K562 (cell line): ENCODE results near the gene C16orf95. TPM values are rescaled to one million over a fixed set of nuclear protein-coding genes. Genes with fewer than 3 reads are reported as not detected.

ENCODE experiments used
- ATAC-seq: fragments of 200-7000 bp; cut with Tn5 transposase; 3 replicates; pipeline ENCODE4 v1.9.1; 2020; ENCODE audit warnings: moderate library complexity
- BruUV-seq: library from RNA; stranded (reverse); fragments of 400-500 nt; replicated peaks from 2 replicates; lab custom pipeline; 2021; lab: Mats Ljungman, UMichigan
- CTCF ChIA-PET: fragments of 300-600 bp; formaldehyde crosslinking; extraction: SDS; loops from one replicate; lab custom pipeline; 2021; ENCODE audit warnings: low intra/inter-chr PET ratio; lab: Yijun Ruan, JAX
- POLR2A ChIA-PET: fragments of 300-600, 350-650 bp; sonication (Branson Sonifier 250); formaldehyde crosslinking; extraction: SDS; loops from one replicate; lab custom pipeline; 2021; ENCODE audit warnings: antibody characterized with exemption, inconsistent platforms; lab: Yijun Ruan, JAX
- DNase-seq, 4 experiments: peaks; one replicate each; pipeline versions ENCODE4 v3.0.0 to v3.0.0-alpha.2; 2011 to 2018; ENCODE audit warnings: low spot score in 3 of 4, mixed read lengths in 3 of 4; ENCODE audit errors: extremely low read depth in 1 of 4
- FAIRE-seq: peaks from 2 replicates; lab custom pipeline; 2011; peaks lifted over from hg19 to GRCh38; lab: Jason Lieb, UNC
- H2AFZ ChIP-seq: 2 replicates; pipeline ENCODE4 v1.6.0; 2011; ENCODE audit warnings: low read depth, low read length, control low read depth, inconsistent platforms
- H3K27ac ChIP-seq: fragments of 200-600 bp; 3 replicates; pipeline ENCODE4 v1.8.0; 2011; ENCODE audit warnings: low read depth, mild to moderate bottlenecking, control low read depth, inconsistent platforms, low read length, moderate library complexity, mixed read lengths; ENCODE audit errors: extremely low read depth
- H3K27me3 ChIP-seq, 2 experiments: fragments of 300-600 bp in 1 of 2; 2 replicates in 1 of 2; 3 replicates in 1 of 2; pipeline versions ENCODE4 v1.6.0 to v1.8.0; 2011; ENCODE audit warnings: inconsistent platforms in 2 of 2, low read length in 2 of 2, mild to moderate bottlenecking in 1 of 2, mixed read lengths in 1 of 2, moderate library complexity in 1 of 2; ENCODE audit not compliant: control insufficient read depth in 2 of 2, insufficient read depth in 2 of 2
- H3K36me3 ChIP-seq: fragments of 300-600 bp; 3 replicates; pipeline ENCODE4 v1.8.0; 2011; ENCODE audit warnings: mild to moderate bottlenecking, low read length, inconsistent platforms; ENCODE audit not compliant: control insufficient read depth, insufficient read depth
- H3K4me1 ChIP-seq, 2 experiments: fragments of 200-600 bp in 1 of 2; replicated peaks in 1 of 2; 2 replicates in 1 of 2; 3 replicates in 1 of 2; pipeline versions ENCODE4 v1.5.1 to v1.8.0; 2011; ENCODE audit warnings: inconsistent platforms in 2 of 2, low read length in 2 of 2, mild to moderate bottlenecking in 1 of 2, mixed read lengths in 1 of 2, moderate library complexity in 1 of 2; ENCODE audit not compliant: control insufficient read depth in 2 of 2, insufficient read depth in 2 of 2
- H3K4me2 ChIP-seq: 2 replicates; pipeline ENCODE4 v1.6.1; 2011; ENCODE audit warnings: low read length, control low read depth, inconsistent platforms, mixed read lengths; ENCODE audit not compliant: insufficient read depth
- H3K4me3 ChIP-seq: fragments of 200-600 bp; sonication (generic), shearing (Covaris generic); 2 replicates; pipeline ENCODE4 v1.5.1; 2016; ENCODE audit warnings: control low read depth, inconsistent platforms
- H3K79me2 ChIP-seq: fragments of 200-600 bp; 3 replicates; pipeline ENCODE4 v1.8.0; 2011; ENCODE audit warnings: low read length, inconsistent platforms; ENCODE audit not compliant: control insufficient read depth, insufficient read depth
- H3K9ac ChIP-seq, 2 experiments: 2 replicates each; pipeline versions ENCODE4 v1.6.0 to v1.6.1; 2011; ENCODE audit warnings: low read depth in 2 of 2, low read length in 2 of 2, control low read depth in 1 of 2, inconsistent platforms in 1 of 2, mild to moderate bottlenecking in 1 of 2, mixed read lengths in 1 of 2; ENCODE audit not compliant: insufficient read depth in 1 of 2
- H3K9me1 ChIP-seq: one replicate; pipeline ENCODE4 v1.6.0; 2011; ENCODE audit warnings: inconsistent platforms, mild to moderate bottlenecking, low read length, moderate library complexity; ENCODE audit not compliant: control insufficient read depth, insufficient read depth
- H3K9me3 ChIP-seq: replicated peaks from 2 replicates; pipeline ENCODE4 v1.5.1; 2011; ENCODE audit warnings: low read depth, low read length, inconsistent platforms; ENCODE audit not compliant: control insufficient read depth, insufficient read depth
- H4K20me1 ChIP-seq: replicated peaks from 2 replicates; pipeline ENCODE4 v1.6.1; 2011; ENCODE audit warnings: low read length, inconsistent platforms, mixed read lengths; ENCODE audit not compliant: control insufficient read depth, insufficient read depth
- NFIC ChIP-seq: fragments of 450-650 bp; IDR thresholded peaks from 2 replicates; pipeline ENCODE4 v1.6.1; 2017; ENCODE audit warnings: mild to moderate bottlenecking, inconsistent platforms
- ZBED1 ChIP-seq: IDR thresholded peaks from 2 replicates; pipeline ENCODE4 v1.6.1; 2014
- ZNF584 ChIP-seq: fragments of 200-800 bp; sonication (Bioruptor generic); IDR thresholded peaks from 2 replicates; pipeline ENCODE4 v1.6.1; 2016; ENCODE audit warnings: low read depth, mild to moderate bottlenecking, missing genetic modification characterization, missing compliant biosample characterization
- WGBS: fragments of 100-300 bp; shearing (Covaris generic); methylation state at CpG from one replicate; pipeline ENCODE4 v1.1.6; 2016; ENCODE audit warnings: low coverage, mixed read lengths; ENCODE audit not compliant: insufficient coverage; ENCODE audit errors: missing lambda C conversion rate; 5-methylcytosine and 5-hydroxymethylcytosine counted together
- in situ Hi-C: fragments of 300-500 bp; cut with MboI; formaldehyde crosslinking; loops from 4 replicates; pipeline ENCODE4 v1.15.0; 2018; ENCODE audit warnings: inconsistent platforms, mixed read lengths
- intact Hi-C: fragments of 100-400 bp; cut with micrococcal nuclease; formaldehyde crosslinking; loops from 2 replicates; pipeline ENCODE4 v1.14.2; 2022
- polyA plus RNA-seq, 8 experiments: library from polyadenylated mRNA; depleted of rRNA in 4 of 8; stranded (reverse) in 5 of 8; unstranded in 3 of 8; fragments of >200 nt; fragmentation: Nextera tagmentation in 2 of 8; fragmentation: Illumina TruSeq in 1 of 8; extraction: Ambion mirVana in 2 of 8; extraction: Trizol in 1 of 8; gene quantifications; 2 replicates each; pipeline versions ENCODE4 v1.2.1 to v1.2.3, GENCODE V29; 2011 to 2014; ENCODE audit warnings: inconsistent platforms in 1 of 8, missing spikeins in 1 of 8
- total RNA-seq, 7 experiments: library from RNA; depleted of rRNA in 6 of 7; stranded (reverse); fragments of >200 nt in 6 of 7; fragmentation: Illumina TruSeq in 2 of 7; extraction: Trizol in 2 of 7; gene quantifications; 2 replicates each; pipeline versions ENCODE4 v1.2.1 to v1.2.3, GENCODE V29; 2011 to 2021; ENCODE audit warnings: low replicate concordance in 1 of 7
- TF ChIP-seq, protein P1 (sequence below), 2 experiments: fragments of 450-650 bp; formaldehyde crosslinking in 1 of 2; IDR thresholded peaks; 2 replicates each; pipeline versions ENCODE4 v1.4.0 to v1.6.1; 2014 to 2020; ENCODE audit warnings: mild to moderate bottlenecking in 2 of 2, borderline replicate concordance in 1 of 2, low read depth in 1 of 2
- TF ChIP-seq, protein P2 (sequence below): fragments of 450-650 bp; IDR thresholded peaks from 2 replicates; pipeline ENCODE4 v1.6.1; 2016
- TF ChIP-seq, protein P3 (sequence below): fragments of 250-450 bp; sonication (Bioruptor Pico); IDR thresholded peaks from 2 replicates; pipeline ENCODE4 v1.9.0; 2021; ENCODE audit warnings: mild to moderate bottlenecking, inconsistent platforms

The C16orf95 gene
- total and polyA plus RNA-seq, 9 of the 15 experiments (the other 6 are each of a cell fraction or from before 2014, with no cell fraction given), result 6.5 to 20.5 (median 9.4) TPM

DNA sequence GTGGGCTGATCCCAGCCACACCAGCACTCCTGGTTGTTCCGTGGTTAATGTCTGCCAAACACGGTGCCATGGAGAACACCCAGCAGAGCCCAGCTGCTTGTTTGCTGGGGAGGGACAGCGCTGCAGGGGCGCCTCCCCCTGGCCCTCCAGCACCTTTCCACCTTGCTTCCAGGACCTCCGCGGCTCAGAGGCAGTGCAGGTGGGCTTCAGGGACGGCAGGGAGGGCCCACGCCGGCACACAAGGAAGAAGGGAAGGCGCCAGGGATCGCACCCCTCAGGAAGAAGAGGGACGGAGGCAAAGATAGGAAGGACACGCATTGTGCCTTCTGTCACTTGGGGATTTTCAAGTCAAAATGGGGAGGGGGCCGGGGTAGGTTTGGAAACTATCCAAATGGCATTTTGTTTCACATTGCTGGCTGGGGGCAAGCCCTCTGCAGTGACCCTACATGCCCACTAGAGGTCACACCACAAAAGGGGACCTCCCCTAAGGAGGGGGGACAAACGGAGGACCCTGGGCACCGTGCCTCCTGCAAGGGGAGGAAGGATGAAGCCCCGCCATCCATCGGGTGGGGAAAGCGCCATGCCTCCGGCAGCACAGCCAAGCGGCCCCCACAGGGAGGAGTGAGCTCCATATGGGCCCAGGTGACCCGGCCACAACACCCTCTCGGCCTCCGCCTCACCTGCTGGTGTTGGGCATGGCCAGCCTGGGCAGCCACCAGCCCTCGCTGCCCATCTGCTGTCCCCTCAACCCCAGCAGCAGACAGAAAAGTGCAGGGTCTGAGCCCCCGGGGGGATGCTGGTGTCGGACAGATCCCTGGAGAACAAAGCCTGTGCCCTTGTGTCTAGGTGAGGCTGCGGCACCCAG is 7.5 kb upstream of the C16orf95 start:
- no TSS peak for BruUV-seq
- H3K9ac ChIP-seq, result peak overlapping the region in 1 of 2 experiments; percentile 50; a peak in 2 of 4 replicates
- H3K4me2 ChIP-seq, result no peak overlapping the region
- 60% methylated on average over 21 of the region's 28 CpGs for WGBS
- POLR2A ChIA-PET, result interaction anchor here (1.2 kb wide), 1 partner anchor 14 kb away, joined by 3 read pairs; no protein-coding TSS in a partner anchor
- H3K4me1 ChIP-seq, result peaks cover 0 to 31% of the 10 kb centered on the region in 2 experiments; a peak in 2 of 5 replicates
- no peak overlapping the region for H3K27ac ChIP-seq
- H3K9me1 ChIP-seq, result peaks cover 5% of the 10 kb centered on the region
- intact Hi-C loops, result loop anchor here (10.0 kb wide), 1 partner anchor 310 kb away; no protein-coding TSS in a partner anchor
- CTCF ChIA-PET, result interaction anchor here (0.6 kb wide), 1 partner anchor 1203 kb away, joined by 3 read pairs; no protein-coding TSS in a partner anchor
- FAIRE-seq (peak; percentile 88), ATAC-seq (peak; percentile 82), DNase-seq (peak; percentile 48 to 79 (median 76))
- no peaks in the 10 kb centered on the region for H3K9me3 ChIP-seq
- in situ Hi-C loops, result no loop called here
- H4K20me1 ChIP-seq, result peaks cover 5% of the 10 kb centered on the region; the same call in 1 of the 2 replicates
- peaks cover 28% of the 10 kb centered on the region; the same call in 2 of the 3 replicates for H3K36me3 ChIP-seq
- H2AFZ ChIP-seq, result no peak overlapping the region
- H3K4me3 ChIP-seq, result no peak overlapping the region
- no peaks in the 10 kb centered on the region; the same call in 2 of the 3 replicates for H3K79me2 ChIP-seq
- no peaks in the 10 kb centered on the region for H3K27me3 ChIP-seq
- TF ChIP-seq NFIC (peak; percentile 64), ZNF584 (no peak), ZBED1 (no peak)
- TF ChIP-seq, protein P1, sequence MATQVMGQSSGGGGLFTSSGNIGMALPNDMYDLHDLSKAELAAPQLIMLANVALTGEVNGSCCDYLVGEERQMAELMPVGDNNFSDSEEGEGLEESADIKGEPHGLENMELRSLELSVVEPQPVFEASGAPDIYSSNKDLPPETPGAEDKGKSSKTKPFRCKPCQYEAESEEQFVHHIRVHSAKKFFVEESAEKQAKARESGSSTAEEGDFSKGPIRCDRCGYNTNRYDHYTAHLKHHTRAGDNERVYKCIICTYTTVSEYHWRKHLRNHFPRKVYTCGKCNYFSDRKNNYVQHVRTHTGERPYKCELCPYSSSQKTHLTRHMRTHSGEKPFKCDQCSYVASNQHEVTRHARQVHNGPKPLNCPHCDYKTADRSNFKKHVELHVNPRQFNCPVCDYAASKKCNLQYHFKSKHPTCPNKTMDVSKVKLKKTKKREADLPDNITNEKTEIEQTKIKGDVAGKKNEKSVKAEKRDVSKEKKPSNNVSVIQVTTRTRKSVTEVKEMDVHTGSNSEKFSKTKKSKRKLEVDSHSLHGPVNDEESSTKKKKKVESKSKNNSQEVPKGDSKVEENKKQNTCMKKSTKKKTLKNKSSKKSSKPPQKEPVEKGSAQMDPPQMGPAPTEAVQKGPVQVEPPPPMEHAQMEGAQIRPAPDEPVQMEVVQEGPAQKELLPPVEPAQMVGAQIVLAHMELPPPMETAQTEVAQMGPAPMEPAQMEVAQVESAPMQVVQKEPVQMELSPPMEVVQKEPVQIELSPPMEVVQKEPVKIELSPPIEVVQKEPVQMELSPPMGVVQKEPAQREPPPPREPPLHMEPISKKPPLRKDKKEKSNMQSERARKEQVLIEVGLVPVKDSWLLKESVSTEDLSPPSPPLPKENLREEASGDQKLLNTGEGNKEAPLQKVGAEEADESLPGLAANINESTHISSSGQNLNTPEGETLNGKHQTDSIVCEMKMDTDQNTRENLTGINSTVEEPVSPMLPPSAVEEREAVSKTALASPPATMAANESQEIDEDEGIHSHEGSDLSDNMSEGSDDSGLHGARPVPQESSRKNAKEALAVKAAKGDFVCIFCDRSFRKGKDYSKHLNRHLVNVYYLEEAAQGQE (IDR thresholded peaks at IDR 0.05; ENCODE audit: borderline replicate concordance), result peak; percentile 45; the same call in 1 of the 2 replicates
- TF ChIP-seq, protein P1 (CRISPR knock-in tag; IDR thresholded peaks at IDR 0.05; ENCODE audit: low read depth), result no peak
- TF ChIP-seq, protein P2, sequence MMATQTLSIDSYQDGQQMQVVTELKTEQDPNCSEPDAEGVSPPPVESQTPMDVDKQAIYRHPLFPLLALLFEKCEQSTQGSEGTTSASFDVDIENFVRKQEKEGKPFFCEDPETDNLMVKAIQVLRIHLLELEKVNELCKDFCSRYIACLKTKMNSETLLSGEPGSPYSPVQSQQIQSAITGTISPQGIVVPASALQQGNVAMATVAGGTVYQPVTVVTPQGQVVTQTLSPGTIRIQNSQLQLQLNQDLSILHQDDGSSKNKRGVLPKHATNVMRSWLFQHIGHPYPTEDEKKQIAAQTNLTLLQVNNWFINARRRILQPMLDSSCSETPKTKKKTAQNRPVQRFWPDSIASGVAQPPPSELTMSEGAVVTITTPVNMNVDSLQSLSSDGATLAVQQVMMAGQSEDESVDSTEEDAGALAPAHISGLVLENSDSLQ, result no peak
- TF ChIP-seq, protein P3, sequence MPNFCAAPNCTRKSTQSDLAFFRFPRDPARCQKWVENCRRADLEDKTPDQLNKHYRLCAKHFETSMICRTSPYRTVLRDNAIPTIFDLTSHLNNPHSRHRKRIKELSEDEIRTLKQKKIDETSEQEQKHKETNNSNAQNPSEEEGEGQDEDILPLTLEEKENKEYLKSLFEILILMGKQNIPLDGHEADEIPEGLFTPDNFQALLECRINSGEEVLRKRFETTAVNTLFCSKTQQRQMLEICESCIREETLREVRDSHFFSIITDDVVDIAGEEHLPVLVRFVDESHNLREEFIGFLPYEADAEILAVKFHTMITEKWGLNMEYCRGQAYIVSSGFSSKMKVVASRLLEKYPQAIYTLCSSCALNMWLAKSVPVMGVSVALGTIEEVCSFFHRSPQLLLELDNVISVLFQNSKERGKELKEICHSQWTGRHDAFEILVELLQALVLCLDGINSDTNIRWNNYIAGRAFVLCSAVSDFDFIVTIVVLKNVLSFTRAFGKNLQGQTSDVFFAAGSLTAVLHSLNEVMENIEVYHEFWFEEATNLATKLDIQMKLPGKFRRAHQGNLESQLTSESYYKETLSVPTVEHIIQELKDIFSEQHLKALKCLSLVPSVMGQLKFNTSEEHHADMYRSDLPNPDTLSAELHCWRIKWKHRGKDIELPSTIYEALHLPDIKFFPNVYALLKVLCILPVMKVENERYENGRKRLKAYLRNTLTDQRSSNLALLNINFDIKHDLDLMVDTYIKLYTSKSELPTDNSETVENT (CRISPR knock-in tag), result peak; percentile 24; the same call in 1 of the 2 replicates
